Activated T-helper 1 cell treated with Interleukin-2 at 50 U/mL for 16 hours (primary cell): Measurements from ENCODE around the gene CALCR.

ENCODE experiments used
- DNase-seq: peaks from one replicate; pipeline ENCODE4 v3.0.0-alpha.2; 2020; ENCODE audit warnings: low read depth

CALCR gene

GRCh38 chr7:93442478-93443224 is 131.9 kb downstream of the CALCR start:
- peak; percentile 1 for DNase-seq

GRCh38 chr7:93435791-93436190 is 138.7 kb downstream of the CALCR start:
- no peak for DNase-seq

- DNase-seq, result no peak
These were observed 142.4 kb downstream of the CALCR start for GRCh38 chr7:93432130-93432529.

- DNase-seq, result no peak
These were observed 143.5 kb downstream of the CALCR start for GRCh38 chr7:93430917-93431588.

GRCh38 chr7:93429563-93429962 is 145.0 kb downstream of the CALCR start:
- no peak for DNase-seq

- no peak for DNase-seq
These were observed 147.4 kb downstream of the CALCR start for GRCh38 chr7:93427107-93427506.

GRCh38 chr7:93426155-93426696 is 148.3 kb downstream of the CALCR start:
- no peak for DNase-seq

- DNase-seq, result no peak
These were observed 159.9 kb downstream of the CALCR start for GRCh38 chr7:93414574-93414973.

- DNase-seq, result no peak
These were observed 165.2 kb downstream of the CALCR start for GRCh38 chr7:93409324-93409723.

GRCh38 chr7:93407239-93407638 is 167.3 kb downstream of the CALCR start:
- no peak for DNase-seq

GRCh38 chr7:93402944-93403343 is 171.6 kb downstream of the CALCR start:
- DNase-seq, result no peak

GRCh38 chr7:93399642-93400041 is 174.9 kb downstream of the CALCR start:
- no peak for DNase-seq

GRCh38 chr7:93392984-93393383 is 181.5 kb downstream of the CALCR start:
- no peak for DNase-seq

- DNase-seq, result no peak
These were observed 183.9 kb downstream of the CALCR start for GRCh38 chr7:93390660-93391059.

GRCh38 chr7:93382362-93382761 is 192.2 kb downstream of the CALCR start:
- no peak for DNase-seq

GRCh38 chr7:93378131-93378760 is 196.3 kb downstream of the CALCR start:
- no peak for DNase-seq

- DNase-seq, result no peak
These were observed 198.9 kb downstream of the CALCR start for GRCh38 chr7:93375603-93376002.
